Measurements from ENCODE around the gene COG8.

The COG8 gene

GRCh38 chr16:69339289-69340094, at the start of gene COG8, which contains the start of gene NIP7:
COG8 (minus strand) TSS chr16:69339564; CDS start chr16:69339552, 12 bp downstream.
NIP7 (plus strand) TSS chr16:69339772; CDS start chr16:69339830, 58 bp downstream.
- peak within 1 kb of the TSS; percentile 90 for H3K4me3 ChIP-seq (ENCODE audit: low read length)
- no peaks in the 10 kb centered on the region for H3K27me3 ChIP-seq (ENCODE audit: control insufficient read depth, insufficient read depth, low read length)
- peaks cover 12% of the 10 kb centered on the region for H3K36me3 ChIP-seq (ENCODE audit: control insufficient read depth, insufficient read depth, low read length)
- H3K9ac ChIP-seq (ENCODE audit: low read length): peak within 1 kb of the TSS; percentile 75
- H3K27ac ChIP-seq (ENCODE audit: low read depth, low read length): peak within 1 kb of the TSS; percentile 81
- H3K4me1 ChIP-seq (ENCODE audit: control insufficient read depth, insufficient read depth, low read length): peaks cover 8% of the 10 kb centered on the region

- Histone ChIP-seq H3K9ac (ENCODE audit: low read length) (no peak overlapping the region), H3K4me3 (ENCODE audit: low read length) (no peak overlapping the region), H3K27me3 (ENCODE audit: control insufficient read depth, insufficient read depth, low read length) (no peaks in the 10 kb centered on the region), H3K36me3 (ENCODE audit: control insufficient read depth, insufficient read depth, low read length) (peaks cover 7% of the 10 kb centered on the region), H3K27ac (ENCODE audit: low read depth, low read length) (no peak overlapping the region), H3K4me1 (ENCODE audit: control insufficient read depth, insufficient read depth, low read length) (peaks cover 4% of the 10 kb centered on the region)
Observed at GRCh38 chr16:69386596-69386995, 47.2 kb upstream of the COG8 start.

- Histone ChIP-seq H3K27ac (ENCODE audit: low read depth, low read length) (peak overlapping the region; percentile 87), H3K27me3 (ENCODE audit: control insufficient read depth, insufficient read depth, low read length) (no peaks in the 10 kb centered on the region), H3K4me3 (ENCODE audit: low read length) (peak overlapping the region; percentile 87), H3K9ac (ENCODE audit: low read length) (peak overlapping the region; percentile 56), H3K36me3 (ENCODE audit: control insufficient read depth, insufficient read depth, low read length) (peaks cover 7% of the 10 kb centered on the region), H3K4me1 (ENCODE audit: control insufficient read depth, insufficient read depth, low read length) (peaks cover 4% of the 10 kb centered on the region)
Observed at GRCh38 chr16:69384974-69385373, 45.6 kb upstream of the COG8 start.

GRCh38 chr16:69382421-69382820, 43.1 kb upstream of the COG8 start:
- H3K27ac ChIP-seq (ENCODE audit: low read depth, low read length): no peak overlapping the region
- no peaks in the 10 kb centered on the region for H3K27me3 ChIP-seq (ENCODE audit: control insufficient read depth, insufficient read depth, low read length)
- no peak overlapping the region for H3K4me3 ChIP-seq (ENCODE audit: low read length)
- H3K36me3 ChIP-seq (ENCODE audit: control insufficient read depth, insufficient read depth, low read length): peaks cover 7% of the 10 kb centered on the region
- H3K9ac ChIP-seq (ENCODE audit: low read length): no peak overlapping the region
- H3K4me1 ChIP-seq (ENCODE audit: control insufficient read depth, insufficient read depth, low read length): peaks cover 4% of the 10 kb centered on the region

GRCh38 chr16:69381231-69381630, 41.9 kb upstream of the COG8 start:
- Histone ChIP-seq H3K4me1 (ENCODE audit: control insufficient read depth, insufficient read depth, low read length) (peaks cover 4% of the 10 kb centered on the region), H3K36me3 (ENCODE audit: control insufficient read depth, insufficient read depth, low read length) (peaks cover 7% of the 10 kb centered on the region), H3K4me3 (ENCODE audit: low read length) (no peak overlapping the region), H3K27me3 (ENCODE audit: control insufficient read depth, insufficient read depth, low read length) (no peaks in the 10 kb centered on the region), H3K27ac (ENCODE audit: low read depth, low read length) (no peak overlapping the region), H3K9ac (ENCODE audit: low read length) (no peak overlapping the region)

- Histone ChIP-seq H3K27me3 (ENCODE audit: control insufficient read depth, insufficient read depth, low read length) (no peaks in the 10 kb centered on the region), H3K27ac (ENCODE audit: low read depth, low read length) (no peak overlapping the region), H3K4me1 (ENCODE audit: control insufficient read depth, insufficient read depth, low read length) (no peaks in the 10 kb centered on the region), H3K9ac (ENCODE audit: low read length) (no peak overlapping the region), H3K4me3 (ENCODE audit: low read length) (no peak overlapping the region), H3K36me3 (ENCODE audit: control insufficient read depth, insufficient read depth, low read length) (peaks cover 6% of the 10 kb centered on the region)
Observed at GRCh38 chr16:69378760-69379159, 39.4 kb upstream of the COG8 start.

- no peak overlapping the region for H3K4me3 ChIP-seq (ENCODE audit: low read length)
- H3K4me1 ChIP-seq (ENCODE audit: control insufficient read depth, insufficient read depth, low read length): no peaks in the 10 kb centered on the region
- peaks cover 3% of the 10 kb centered on the region for H3K36me3 ChIP-seq (ENCODE audit: control insufficient read depth, insufficient read depth, low read length)
- H3K9ac ChIP-seq (ENCODE audit: low read length): no peak overlapping the region
- no peaks in the 10 kb centered on the region for H3K27me3 ChIP-seq (ENCODE audit: control insufficient read depth, insufficient read depth, low read length)
- H3K27ac ChIP-seq (ENCODE audit: low read depth, low read length): no peak overlapping the region
Observed at GRCh38 chr16:69378036-69378435, 38.7 kb upstream of the COG8 start.

GRCh38 chr16:69376393-69377059, 37.2 kb upstream of the COG8 start:
- Histone ChIP-seq H3K4me3 (ENCODE audit: low read length) (no peak overlapping the region), H3K27ac (ENCODE audit: low read depth, low read length) (no peak overlapping the region), H3K9ac (ENCODE audit: low read length) (no peak overlapping the region), H3K36me3 (ENCODE audit: control insufficient read depth, insufficient read depth, low read length) (peaks cover 7% of the 10 kb centered on the region), H3K4me1 (ENCODE audit: control insufficient read depth, insufficient read depth, low read length) (no peaks in the 10 kb centered on the region), H3K27me3 (ENCODE audit: control insufficient read depth, insufficient read depth, low read length) (no peaks in the 10 kb centered on the region)

GRCh38 chr16:69373019-69373418, 33.7 kb upstream of the COG8 start:
- Histone ChIP-seq H3K4me3 (ENCODE audit: low read length) (no peak overlapping the region), H3K36me3 (ENCODE audit: control insufficient read depth, insufficient read depth, low read length) (peaks cover 14% of the 10 kb centered on the region), H3K4me1 (ENCODE audit: control insufficient read depth, insufficient read depth, low read length) (no peaks in the 10 kb centered on the region), H3K27ac (ENCODE audit: low read depth, low read length) (no peak overlapping the region), H3K9ac (ENCODE audit: low read length) (no peak overlapping the region), H3K27me3 (ENCODE audit: control insufficient read depth, insufficient read depth, low read length) (no peaks in the 10 kb centered on the region)

- Histone ChIP-seq H3K4me3 (ENCODE audit: low read length) (no peak overlapping the region), H3K9ac (ENCODE audit: low read length) (no peak overlapping the region), H3K27ac (ENCODE audit: low read depth, low read length) (no peak overlapping the region), H3K27me3 (ENCODE audit: control insufficient read depth, insufficient read depth, low read length) (no peaks in the 10 kb centered on the region), H3K4me1 (ENCODE audit: control insufficient read depth, insufficient read depth, low read length) (no peaks in the 10 kb centered on the region), H3K36me3 (ENCODE audit: control insufficient read depth, insufficient read depth, low read length) (peaks cover 19% of the 10 kb centered on the region)
Observed at GRCh38 chr16:69371564-69371963, 32.2 kb upstream of the COG8 start.

GRCh38 chr16:69368866-69369265, 29.5 kb upstream of the COG8 start:
- H3K4me3 ChIP-seq (ENCODE audit: low read length): no peak overlapping the region
- H3K4me1 ChIP-seq (ENCODE audit: control insufficient read depth, insufficient read depth, low read length): no peaks in the 10 kb centered on the region
- peaks cover 30% of the 10 kb centered on the region for H3K36me3 ChIP-seq (ENCODE audit: control insufficient read depth, insufficient read depth, low read length)
- no peaks in the 10 kb centered on the region for H3K27me3 ChIP-seq (ENCODE audit: control insufficient read depth, insufficient read depth, low read length)
- H3K27ac ChIP-seq (ENCODE audit: low read depth, low read length): no peak overlapping the region
- no peak overlapping the region for H3K9ac ChIP-seq (ENCODE audit: low read length)

- H3K4me3 ChIP-seq (ENCODE audit: low read length): no peak overlapping the region
- H3K9ac ChIP-seq (ENCODE audit: low read length): no peak overlapping the region
- peaks cover 32% of the 10 kb centered on the region for H3K36me3 ChIP-seq (ENCODE audit: control insufficient read depth, insufficient read depth, low read length)
- no peaks in the 10 kb centered on the region for H3K4me1 ChIP-seq (ENCODE audit: control insufficient read depth, insufficient read depth, low read length)
- H3K27ac ChIP-seq (ENCODE audit: low read depth, low read length): no peak overlapping the region
- no peaks in the 10 kb centered on the region for H3K27me3 ChIP-seq (ENCODE audit: control insufficient read depth, insufficient read depth, low read length)
Observed at GRCh38 chr16:69367980-69368379, 28.6 kb upstream of the COG8 start.
